DND-41 (cell line): ENCODE data around the gene RDH5.

ENCODE experiments used
- CTCF ChIP-seq: IDR thresholded peaks from 2 replicates; pipeline ENCODE4 v1.5.1; 2012; ENCODE audit warnings: borderline replicate concordance, low read length, moderate library complexity, mild to moderate bottlenecking; ENCODE audit not compliant: poor library complexity, severe bottlenecking; ENCODE audit errors: extremely low read depth
- EZH2 ChIP-seq: IDR thresholded peaks from 3 replicates; pipeline ENCODE4 v1.6.1; 2012; ENCODE audit warnings: borderline replicate concordance, low read depth, mild to moderate bottlenecking, moderate library complexity, low read length, inconsistent platforms; ENCODE audit not compliant: severe bottlenecking

DNA sequence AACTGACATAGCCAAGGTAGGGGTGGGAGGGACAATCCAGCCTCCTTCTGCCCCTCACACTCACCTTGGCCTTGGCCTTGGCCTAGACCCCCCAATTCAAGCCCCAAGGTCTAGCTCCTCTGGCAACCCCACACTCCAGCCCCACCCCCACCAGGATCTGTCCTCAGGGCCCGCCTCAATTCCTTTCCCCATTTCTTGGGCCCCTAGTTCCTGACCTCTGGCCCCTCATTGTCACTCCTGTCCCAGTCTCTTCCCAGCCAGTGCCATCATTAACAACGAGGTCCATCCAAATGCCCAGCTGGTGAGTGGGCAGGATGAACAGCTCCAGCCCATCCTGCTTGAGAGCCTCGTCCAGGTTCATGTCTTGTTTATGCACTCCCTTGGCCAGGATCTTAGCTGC, 15.9 kb downstream of the RDH5 start:
- TF ChIP-seq CTCF, result no peak
- TF ChIP-seq EZH2, result no peak
